ENCODE results near the gene PLPP7. TPM values are rescaled to one million over a fixed set of nuclear protein-coding genes. Genes with fewer than 3 reads are reported as not detected.

Gene PLPP7
- total RNA-seq, 2 experiments from 2014 or later: 0.21 TPM; not detected in 1

GRCh38 chr9:131308906-131309529 is 19.5 kb downstream of the PLPP7 start:
- CTCF ChIA-PET: no interaction called here
- no peaks in the 10 kb centered on the region for H3K27me3 Mint-ChIP-seq (ENCODE audit: low read depth)
- H3K27ac Mint-ChIP-seq: no peak overlapping the region
- H3K9me3 Mint-ChIP-seq (ENCODE audit: insufficient read depth): no peaks in the 10 kb centered on the region
- H3K36me3 Mint-ChIP-seq (ENCODE audit: low read depth): no peaks in the 10 kb centered on the region
- H3K4me3 Mint-ChIP-seq: no peak overlapping the region
- POLR2A ChIA-PET: no interaction called here
- DNase-seq: no peak
- ATAC-seq: no peak
- H3K4me1 Mint-ChIP-seq (ENCODE audit: low read depth): peaks cover 11% of the 10 kb centered on the region

- POLR2A ChIA-PET: no interaction called here
- H3K36me3 Mint-ChIP-seq (ENCODE audit: low read depth): no peaks in the 10 kb centered on the region
- peak overlapping the region; percentile 46 for H3K27ac Mint-ChIP-seq
These were observed 20.2 kb downstream of the PLPP7 start for GRCh38 chr9:131309530-131310276.

GRCh38 chr9:131310833-131311554 is 21.5 kb downstream of the PLPP7 start:
- ChIA-PET CTCF (interaction anchor here (1.3 to 2.1 kb wide), 3 partner anchors 25 to 133 kb away, joined by 3 to 7 read pairs (median 7); no protein-coding TSS in a partner anchor), POLR2A (interaction anchor here (0.5 to 0.9 kb wide), 4 partner anchors 55 to 209 kb away, joined by 3 read pairs; partner anchors contain the start of gene NUP214)
- H3K4me3 Mint-ChIP-seq: peak overlapping the region; percentile 40
- ATAC-seq (peak; percentile 94), DNase-seq (peak; percentile 79)
- H3K27me3 Mint-ChIP-seq (ENCODE audit: low read depth): no peaks in the 10 kb centered on the region
- no peaks in the 10 kb centered on the region for H3K9me3 Mint-ChIP-seq (ENCODE audit: insufficient read depth)
- peak overlapping the region; percentile 86 for H3K27ac Mint-ChIP-seq
- peaks cover 11% of the 10 kb centered on the region for H3K4me1 Mint-ChIP-seq (ENCODE audit: low read depth)
- H3K36me3 Mint-ChIP-seq (ENCODE audit: low read depth): no peaks in the 10 kb centered on the region

More at GRCh38 chr9:131309530-131310276, 20.2 kb downstream of the PLPP7 start:
- DNase-seq (no peak), ATAC-seq (no peak)
- Mint-ChIP-seq H3K9me3 (ENCODE audit: insufficient read depth) (no peaks in the 10 kb centered on the region), H3K4me3 (no peak overlapping the region), H3K27me3 (ENCODE audit: low read depth) (no peaks in the 10 kb centered on the region), H3K4me1 (ENCODE audit: low read depth) (peaks cover 11% of the 10 kb centered on the region)
- CTCF ChIA-PET: interaction anchor here (1.3 to 1.7 kb wide), 2 partner anchors 27 to 37 kb away, joined by 3 to 7 read pairs; no protein-coding TSS in a partner anchor

- ChIA-PET CTCF (interaction anchor here (2.1 kb wide), 1 partner anchor 134 kb away, joined by 7 read pairs; no protein-coding TSS in a partner anchor), POLR2A (no interaction called here)
- H3K4me1 Mint-ChIP-seq (ENCODE audit: low read depth): peaks cover 11% of the 10 kb centered on the region
- H3K27ac Mint-ChIP-seq: no peak overlapping the region
- H3K36me3 Mint-ChIP-seq (ENCODE audit: low read depth): no peaks in the 10 kb centered on the region
- H3K27me3 Mint-ChIP-seq (ENCODE audit: low read depth): no peaks in the 10 kb centered on the region
- H3K9me3 Mint-ChIP-seq (ENCODE audit: insufficient read depth): no peaks in the 10 kb centered on the region
- ATAC-seq: no peak
- no peak for DNase-seq
- no peak overlapping the region for H3K4me3 Mint-ChIP-seq
These were observed 22.7 kb downstream of the PLPP7 start for GRCh38 chr9:131312246-131312645.

DNA sequence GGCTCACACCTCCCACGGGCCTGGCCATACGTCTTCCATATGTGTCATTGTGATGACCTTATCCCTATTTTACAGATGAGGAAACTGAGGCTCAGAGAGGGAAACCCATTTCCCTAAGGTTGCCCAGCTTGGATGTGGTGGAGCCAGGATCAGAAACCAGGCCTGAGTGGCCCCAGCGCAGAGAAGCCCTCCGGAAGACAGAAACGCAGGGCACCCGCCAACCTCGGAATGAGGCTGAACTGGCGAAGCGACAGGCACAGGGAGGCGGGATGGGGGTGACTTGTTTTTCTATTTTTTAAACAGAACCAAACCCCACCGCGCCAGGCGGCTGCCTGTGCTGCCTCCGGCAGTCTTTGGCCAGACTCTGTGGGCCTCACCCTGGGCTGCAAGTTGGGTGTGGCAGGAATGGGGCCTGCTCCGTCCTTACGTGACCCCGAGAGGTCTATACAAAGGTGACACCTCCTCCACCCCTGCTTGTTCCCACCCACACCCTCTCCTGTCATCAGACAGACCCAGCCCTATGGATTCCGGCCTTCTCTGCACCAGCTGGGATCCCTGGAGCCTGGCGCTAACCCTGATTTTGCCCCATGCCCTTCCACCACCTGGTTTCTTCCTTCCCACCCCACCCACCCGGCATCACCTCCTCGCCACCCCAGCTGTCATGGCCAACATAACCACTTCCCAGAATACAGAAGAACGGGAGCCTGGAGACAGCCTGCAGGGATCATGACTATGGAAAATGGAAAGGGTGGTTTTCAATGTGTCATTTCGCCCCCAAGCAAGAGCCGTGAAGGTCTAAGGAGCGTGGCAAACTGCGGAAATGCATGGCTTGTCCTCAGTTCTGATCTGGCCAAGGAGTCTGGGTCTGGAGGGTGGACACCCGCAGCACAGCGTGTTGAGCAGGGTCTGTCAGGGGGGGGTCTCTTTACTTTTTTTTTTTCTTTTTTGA is 23.6 kb downstream of the PLPP7 start:
- H3K27ac Mint-ChIP-seq: no peak overlapping the region
- no peaks in the 10 kb centered on the region for H3K27me3 Mint-ChIP-seq (ENCODE audit: low read depth)
- ChIA-PET POLR2A (no interaction called here), CTCF (no interaction called here)
- DNase-seq (no peak), ATAC-seq (no peak)
- H3K36me3 Mint-ChIP-seq (ENCODE audit: low read depth): no peaks in the 10 kb centered on the region
- peaks cover 11% of the 10 kb centered on the region for H3K4me1 Mint-ChIP-seq (ENCODE audit: low read depth)
- no peak overlapping the region for H3K4me3 Mint-ChIP-seq
- no peaks in the 10 kb centered on the region for H3K9me3 Mint-ChIP-seq (ENCODE audit: insufficient read depth)

DNA sequence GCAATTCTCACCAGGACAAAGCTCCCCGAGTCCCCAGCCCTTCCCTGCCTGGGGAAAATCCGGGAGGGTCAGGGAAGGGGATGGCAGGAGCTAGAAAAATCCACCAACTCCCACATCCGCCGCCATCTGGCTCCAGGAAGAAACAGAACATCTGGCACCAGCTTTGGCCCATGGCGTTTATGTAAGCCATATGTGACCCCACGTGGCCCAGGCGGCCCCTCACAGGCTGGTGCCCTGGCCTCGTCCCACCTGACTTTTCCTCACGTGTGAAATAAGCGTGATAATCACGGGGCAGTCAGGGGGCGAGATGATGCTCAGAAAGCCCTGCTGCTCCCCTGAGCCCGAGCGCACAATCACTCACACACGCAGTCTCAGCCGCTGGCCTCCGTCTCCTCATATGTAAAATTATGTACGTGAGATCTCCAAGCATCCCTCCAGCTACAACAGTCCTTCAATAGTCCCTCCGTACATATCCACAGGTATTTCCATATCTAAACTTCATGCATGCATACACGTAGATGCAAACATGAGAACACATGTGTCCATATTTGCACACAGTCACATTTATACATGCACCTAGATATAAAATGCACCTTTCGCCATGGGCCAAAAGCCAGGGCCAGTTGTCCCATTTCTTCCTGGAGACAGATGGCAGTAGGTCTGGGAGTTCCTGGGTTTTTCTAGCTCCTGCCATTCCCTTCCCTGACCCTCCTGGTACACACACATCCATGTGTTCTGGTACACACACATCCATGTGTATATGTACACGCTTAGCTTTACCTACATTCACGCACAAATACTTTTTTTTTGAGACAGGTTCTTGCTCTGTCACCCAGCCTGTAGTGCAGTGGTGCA is 28.9 kb downstream of the PLPP7 start:
- H3K4me1 Mint-ChIP-seq (ENCODE audit: low read depth): no peaks in the 10 kb centered on the region
- no peak for DNase-seq
- H3K27me3 Mint-ChIP-seq (ENCODE audit: low read depth): no peaks in the 10 kb centered on the region
- no peaks in the 10 kb centered on the region for H3K36me3 Mint-ChIP-seq (ENCODE audit: low read depth)
- POLR2A ChIA-PET: no interaction called here
- no peak overlapping the region for H3K4me3 Mint-ChIP-seq
- CTCF ChIA-PET: interaction anchor here (0.7 to 0.9 kb wide), 2 partner anchors 9 to 18 kb away, joined by 3 read pairs; no protein-coding TSS in a partner anchor
- no peaks in the 10 kb centered on the region for H3K9me3 Mint-ChIP-seq (ENCODE audit: insufficient read depth)
- no peak for ATAC-seq
- H3K27ac Mint-ChIP-seq: no peak overlapping the region

DNA sequence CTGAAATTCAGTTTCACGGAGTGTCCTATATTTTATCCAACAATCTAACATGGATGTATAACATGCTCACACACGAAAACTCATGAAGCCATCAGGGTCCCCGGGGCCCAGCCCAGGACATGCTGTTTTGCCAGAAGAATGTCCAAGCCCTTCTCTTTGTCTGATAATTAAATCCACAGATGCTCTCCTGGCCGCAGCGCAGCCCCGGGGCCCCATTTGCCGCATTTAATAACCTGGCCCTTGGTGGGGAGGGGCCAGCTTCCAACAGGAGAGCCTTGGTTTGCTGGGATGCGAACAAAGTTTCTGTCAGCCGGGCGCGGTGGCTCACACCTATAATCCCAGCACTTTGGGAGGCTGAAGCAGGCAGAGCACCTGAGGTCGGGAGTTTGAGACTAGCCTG is 30.0 kb downstream of the PLPP7 start:
- DNase-seq: no peak
- H3K27ac Mint-ChIP-seq: no peak overlapping the region
- no peaks in the 10 kb centered on the region for H3K9me3 Mint-ChIP-seq (ENCODE audit: insufficient read depth)
- H3K4me3 Mint-ChIP-seq: no peak overlapping the region
- ChIA-PET POLR2A (no interaction called here), CTCF (no interaction called here)
- no peaks in the 10 kb centered on the region for H3K36me3 Mint-ChIP-seq (ENCODE audit: low read depth)
- no peaks in the 10 kb centered on the region for H3K4me1 Mint-ChIP-seq (ENCODE audit: low read depth)
- no peak for ATAC-seq
- H3K27me3 Mint-ChIP-seq (ENCODE audit: low read depth): no peaks in the 10 kb centered on the region

DNA sequence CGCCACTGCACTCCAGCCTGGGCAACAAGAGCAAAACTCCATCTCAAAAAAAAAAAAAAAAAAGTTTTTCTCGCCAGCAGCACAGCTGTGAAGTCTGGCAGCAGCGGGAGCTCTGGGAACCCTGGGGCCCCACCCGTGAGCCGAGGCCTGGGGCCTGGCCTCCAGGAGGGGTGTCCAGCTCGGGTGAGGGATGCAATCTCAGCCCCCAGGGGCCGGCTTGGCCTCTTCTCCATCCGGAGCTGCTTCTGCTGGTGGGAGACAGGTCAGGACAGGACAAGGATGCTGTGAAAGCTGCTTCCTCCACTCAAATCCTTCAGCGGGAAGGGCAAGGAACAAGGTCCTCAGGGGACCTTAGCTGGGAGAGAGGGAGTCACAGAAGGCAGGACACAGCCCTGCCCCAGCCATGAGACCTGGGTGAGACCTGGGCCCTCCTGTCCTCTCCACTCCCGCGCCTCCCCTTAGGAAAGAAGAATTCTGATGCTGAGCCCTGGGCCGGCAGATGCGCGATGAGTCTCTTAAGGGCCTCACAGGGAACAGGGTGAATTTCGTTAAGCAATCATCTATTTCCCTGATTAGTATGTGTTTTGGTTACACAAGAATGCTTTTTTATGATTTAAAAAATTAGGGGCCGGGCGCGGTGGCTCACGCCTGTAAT is 30.6 kb downstream of the PLPP7 start:
- DNase-seq (no peak), ATAC-seq (no peak)
- Mint-ChIP-seq H3K4me1 (ENCODE audit: low read depth) (no peaks in the 10 kb centered on the region), H3K36me3 (ENCODE audit: low read depth) (no peaks in the 10 kb centered on the region), H3K9me3 (ENCODE audit: insufficient read depth) (no peaks in the 10 kb centered on the region), H3K27ac (no peak overlapping the region), H3K4me3 (no peak overlapping the region), H3K27me3 (ENCODE audit: low read depth) (no peaks in the 10 kb centered on the region)
- ChIA-PET POLR2A (no interaction called here), CTCF (interaction anchor here (0.7 kb wide), 1 partner anchor 167 kb away, joined by 3 read pairs; no protein-coding TSS in a partner anchor)

GRCh38 chr9:131323629-131324028 is 34.1 kb downstream of the PLPP7 start:
- Mint-ChIP-seq H3K36me3 (ENCODE audit: low read depth) (no peaks in the 10 kb centered on the region), H3K4me3 (no peak overlapping the region), H3K27me3 (ENCODE audit: low read depth) (peaks cover 1% of the 10 kb centered on the region), H3K9me3 (ENCODE audit: insufficient read depth) (no peaks in the 10 kb centered on the region), H3K27ac (no peak overlapping the region), H3K4me1 (ENCODE audit: low read depth) (no peaks in the 10 kb centered on the region)
- POLR2A ChIA-PET: no interaction called here
- ATAC-seq (no peak), DNase-seq (no peak)
- CTCF ChIA-PET: no interaction called here
